ENCODE measurements around the gene HAP1.
"Not testable (repeated sequence)": the region's sequence is repeated elsewhere in the genome, so short reads cannot be mapped to it uniquely, and the experiment has no call there.

The HAP1 gene, protein sequence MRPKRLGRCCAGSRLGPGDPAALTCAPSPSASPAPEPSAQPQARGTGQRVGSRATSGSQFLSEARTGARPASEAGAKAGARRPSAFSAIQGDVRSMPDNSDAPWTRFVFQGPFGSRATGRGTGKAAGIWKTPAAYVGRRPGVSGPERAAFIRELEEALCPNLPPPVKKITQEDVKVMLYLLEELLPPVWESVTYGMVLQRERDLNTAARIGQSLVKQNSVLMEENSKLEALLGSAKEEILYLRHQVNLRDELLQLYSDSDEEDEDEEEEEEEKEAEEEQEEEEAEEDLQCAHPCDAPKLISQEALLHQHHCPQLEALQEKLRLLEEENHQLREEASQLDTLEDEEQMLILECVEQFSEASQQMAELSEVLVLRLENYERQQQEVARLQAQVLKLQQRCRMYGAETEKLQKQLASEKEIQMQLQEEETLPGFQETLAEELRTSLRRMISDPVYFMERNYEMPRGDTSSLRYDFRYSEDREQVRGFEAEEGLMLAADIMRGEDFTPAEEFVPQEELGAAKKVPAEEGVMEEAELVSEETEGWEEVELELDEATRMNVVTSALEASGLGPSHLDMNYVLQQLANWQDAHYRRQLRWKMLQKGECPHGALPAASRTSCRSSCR

GRCh38 chr17:41734139-41734948, at the start of gene HAP1:
TSS of gene HAP1 (minus strand) at chr17:41734643. CDS start at chr17:41734634, 9 bp downstream.
- DNase-seq (ENCODE audit: low read depth, low spot score), result no peak

GRCh38 chr17:41782142-41782541, 47.7 kb upstream of the HAP1 start:
- DNase-seq (ENCODE audit: low read depth, low spot score), result no peak

GRCh38 chr17:41781404-41782110, 47.1 kb upstream of the HAP1 start:
- no peak for DNase-seq (ENCODE audit: low read depth, low spot score)

- no peak for DNase-seq (ENCODE audit: low read depth, low spot score)
Measured at GRCh38 chr17:41779954-41780353, 45.5 kb upstream of the HAP1 start.

DNA sequence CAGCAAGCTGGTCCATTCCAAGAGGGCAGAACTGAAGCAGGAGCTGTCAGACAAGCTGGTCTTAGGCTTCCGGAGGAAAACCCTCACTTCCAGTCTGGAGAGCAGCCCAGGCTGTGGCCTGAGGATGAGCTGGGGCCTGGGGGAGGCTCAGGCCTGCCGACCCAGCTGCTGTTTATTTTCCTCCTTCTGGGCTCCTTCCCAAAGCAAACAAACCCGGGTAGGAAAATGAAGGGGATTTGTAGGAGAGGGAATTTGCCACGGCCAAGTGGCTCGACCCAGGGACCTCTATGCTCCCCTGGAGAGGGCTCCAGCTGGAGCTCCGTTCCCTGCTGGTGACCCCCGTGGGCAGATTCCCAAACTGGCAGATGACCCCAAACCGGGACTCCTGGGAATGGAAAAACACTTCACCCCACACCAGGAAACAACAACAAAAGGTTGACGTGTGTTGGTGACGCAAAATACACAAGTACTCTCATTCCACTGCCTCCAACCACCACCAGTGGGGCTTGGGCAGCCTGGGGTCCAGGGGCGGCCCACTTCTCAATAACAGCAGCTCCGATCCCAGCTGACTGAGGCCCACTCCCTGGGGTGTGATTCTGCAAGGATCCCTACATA, 43.2 kb upstream of the HAP1 start:
- no peak for DNase-seq (ENCODE audit: low read depth, low spot score)

GRCh38 chr17:41777157-41777573, 42.7 kb upstream of the HAP1 start:
- no peak for DNase-seq (ENCODE audit: low read depth, low spot score)

GRCh38 chr17:41776262-41776900, 41.9 kb upstream of the HAP1 start:
- DNase-seq (ENCODE audit: low read depth, low spot score), result not testable (repeated sequence)

GRCh38 chr17:41775394-41776226, 41.2 kb upstream of the HAP1 start:
- DNase-seq (ENCODE audit: low read depth, low spot score), result no peak

DNA sequence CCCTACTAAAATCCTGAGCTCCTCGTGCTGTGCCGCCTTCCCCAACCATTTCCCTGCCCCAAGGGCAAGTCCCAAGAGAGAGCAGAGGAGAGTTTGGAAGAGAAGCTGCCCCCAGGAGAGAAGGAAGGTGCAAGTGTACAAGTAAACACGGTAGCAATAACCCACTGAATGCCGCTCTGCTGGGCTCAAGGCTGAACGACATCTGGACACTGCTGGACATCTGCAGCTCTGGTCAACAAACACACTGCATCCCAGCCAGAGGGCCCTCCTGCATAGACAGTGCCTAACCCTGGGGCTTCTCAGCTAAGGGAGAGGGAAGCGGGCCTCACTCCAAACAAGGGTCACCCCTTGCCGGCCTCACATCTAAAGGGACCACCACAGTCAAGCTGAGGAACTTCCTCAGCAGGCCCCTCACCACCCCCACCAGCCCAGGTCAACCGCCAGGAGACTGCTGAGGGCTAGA, 39.3 kb upstream of the HAP1 start:
- DNase-seq (ENCODE audit: low read depth, low spot score), result no peak

GRCh38 chr17:41773190-41773588, 38.7 kb upstream of the HAP1 start:
- DNase-seq (ENCODE audit: low read depth, low spot score), result no peak

- no peak for DNase-seq (ENCODE audit: low read depth, low spot score)
Measured at GRCh38 chr17:41772586-41773189, 38.2 kb upstream of the HAP1 start.

DNA sequence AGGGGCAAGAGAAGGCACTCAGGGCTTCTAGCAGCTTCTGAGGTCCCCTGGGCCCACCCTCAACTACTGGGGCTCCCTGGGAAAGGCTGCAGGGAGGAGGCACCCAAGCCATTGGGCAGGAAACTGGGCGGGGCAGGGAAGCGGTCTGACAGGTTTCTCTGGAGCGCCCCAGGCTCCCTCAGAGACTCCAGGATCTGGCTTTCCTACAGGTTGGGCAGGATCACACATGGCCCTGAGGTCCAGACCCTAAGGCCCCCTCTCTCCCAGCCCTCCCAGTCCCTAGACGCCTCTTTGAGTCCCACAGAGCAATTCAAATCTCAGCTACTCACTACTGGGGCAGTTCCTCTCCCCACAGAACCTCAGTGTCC, 37.8 kb upstream of the HAP1 start:
- DNase-seq (ENCODE audit: low read depth, low spot score), result no peak

- no peak for DNase-seq (ENCODE audit: low read depth, low spot score)
Measured at GRCh38 chr17:41771389-41772206, 37.2 kb upstream of the HAP1 start.

- DNase-seq (ENCODE audit: low read depth, low spot score), result no peak
Measured at GRCh38 chr17:41769985-41770384, 35.5 kb upstream of the HAP1 start.

DNA sequence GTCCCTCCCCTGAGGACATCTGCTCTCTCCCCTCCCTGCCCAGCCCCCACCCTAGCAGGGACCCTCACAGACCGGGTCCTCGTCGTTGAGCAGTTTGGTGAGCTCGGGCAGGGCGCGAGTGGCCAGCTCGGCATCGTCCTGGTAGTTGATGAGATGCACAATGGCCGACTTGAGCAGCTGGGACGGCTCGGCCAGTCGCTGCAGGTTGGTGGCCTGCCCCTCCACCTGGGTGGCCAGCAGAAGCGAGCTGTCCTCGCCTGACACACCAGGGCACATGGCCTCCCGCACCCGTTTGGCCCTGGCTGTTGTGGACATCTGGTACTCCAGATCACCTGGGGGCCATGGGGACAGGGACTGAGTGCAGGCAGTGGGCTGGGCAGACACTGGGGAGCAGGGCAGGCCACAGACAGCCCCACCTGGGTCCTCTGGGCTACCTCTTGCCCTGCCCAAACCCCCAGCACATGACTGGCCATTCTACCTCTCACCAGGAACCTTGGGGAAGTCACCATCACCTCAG, 35.0 kb upstream of the HAP1 start:
- no peak for DNase-seq (ENCODE audit: low read depth, low spot score)

- DNase-seq (ENCODE audit: low read depth, low spot score), result no peak
Measured at GRCh38 chr17:41768682-41769288, 34.3 kb upstream of the HAP1 start.

DNA sequence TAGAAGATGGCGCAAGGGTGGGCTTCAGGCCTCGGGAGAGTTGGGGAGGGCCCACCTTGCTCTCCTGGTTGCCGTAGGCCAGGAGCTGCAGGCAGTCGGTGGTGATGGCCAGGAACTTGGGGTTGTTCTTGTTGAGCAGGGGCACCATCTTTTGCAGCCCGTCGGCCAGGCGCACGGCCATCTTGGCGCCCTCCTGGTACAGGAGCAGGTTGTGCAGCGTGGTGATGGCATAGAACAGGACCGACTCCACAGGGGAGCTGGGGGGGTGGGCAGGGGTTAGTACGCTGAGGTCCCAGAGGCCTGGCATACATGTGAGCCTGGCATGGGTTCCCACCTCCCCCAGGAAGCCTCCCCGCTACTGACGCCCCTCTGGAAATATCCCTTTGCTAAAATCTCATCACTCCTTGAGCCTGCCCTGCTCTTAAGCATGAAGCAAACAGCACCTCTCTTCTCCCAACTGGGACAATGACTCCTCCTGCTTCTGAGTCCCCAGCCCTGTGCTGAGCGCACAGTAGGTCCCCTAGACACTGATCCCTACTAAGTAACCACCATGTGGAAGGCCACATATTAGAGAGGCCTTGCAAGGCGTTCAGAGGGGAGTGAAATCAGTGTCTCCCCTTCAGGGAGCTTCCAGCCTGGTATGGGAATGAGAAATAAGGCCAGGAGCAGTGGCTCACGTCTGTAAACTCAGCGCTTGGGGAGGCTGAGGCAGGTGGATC, 33.0 kb upstream of the HAP1 start:
- no peak for DNase-seq (ENCODE audit: low read depth, low spot score)
